Endothelial cell (in vitro differentiated cells): ENCODE measurements around the gene DALRD3. TPM values are rescaled to one million over a fixed set of nuclear protein-coding genes. Genes with fewer than 3 reads are reported as not detected.

ENCODE experiments used
- DNase-seq: peaks from one replicate; pipeline ENCODE4 v3.0.0; 2021; ENCODE audit warnings: low spot score
- H3K27ac Mint-ChIP-seq: one replicate; pipeline ENCODE4 v1.8.0; 2021; ENCODE audit warnings: mixed read lengths, inconsistent platforms; ENCODE audit not compliant: unreplicated experiment
- H3K27me3 Mint-ChIP-seq: one replicate; pipeline ENCODE4 v1.8.0; 2021; ENCODE audit warnings: mild to moderate bottlenecking, moderate library complexity, mixed read lengths, inconsistent platforms; ENCODE audit not compliant: unreplicated experiment
- H3K36me3 Mint-ChIP-seq: one replicate; pipeline ENCODE4 v1.8.0; 2021; ENCODE audit warnings: mild to moderate bottlenecking, low read depth, mixed read lengths, inconsistent platforms; ENCODE audit not compliant: unreplicated experiment
- H3K4me1 Mint-ChIP-seq: one replicate; pipeline ENCODE4 v1.8.0; 2021; ENCODE audit warnings: mild to moderate bottlenecking, mixed read lengths, inconsistent platforms; ENCODE audit not compliant: unreplicated experiment
- H3K4me3 Mint-ChIP-seq: one replicate; pipeline ENCODE4 v1.8.0; 2021; ENCODE audit warnings: mild to moderate bottlenecking, mixed read lengths, inconsistent platforms; ENCODE audit not compliant: unreplicated experiment
- H3K9me3 Mint-ChIP-seq: one replicate; pipeline ENCODE4 v1.8.0; 2021; ENCODE audit warnings: mixed read lengths, inconsistent platforms; ENCODE audit not compliant: unreplicated experiment
- CTCF ChIP-seq: fragments of 200-600 bp; sonication (generic); IDR thresholded peaks from one replicate; pipeline ENCODE4 v1.5.0; 2021; ENCODE audit warnings: antibody characterized with exemption; ENCODE audit not compliant: unreplicated experiment
- total RNA-seq: library from RNA; stranded (reverse); fragmentation: NEBNext Ultra II Directional; extraction: Animal tissue kit (Norgen Biotek cat#: 25700); gene quantifications from one replicate; pipeline ENCODE4 v1.2.1, GENCODE V29; 2021; ENCODE audit not compliant: unreplicated experiment

The DALRD3 gene
- total RNA-seq, 1 donor from 2014 or later: 27.8 TPM

GRCh38 chr3:48979451-48979850 lies 38.9 kb downstream of the DALRD3 start:
- Mint-ChIP-seq H3K4me3 (no peak overlapping the region), H3K4me1 (peaks cover 2% of the 10 kb centered on the region), H3K36me3 (peaks cover 34% of the 10 kb centered on the region), H3K9me3 (no peaks in the 10 kb centered on the region), H3K27ac (no peak overlapping the region), H3K27me3 (peaks cover 2% of the 10 kb centered on the region)
- no peak for DNase-seq
- TF ChIP-seq CTCF: no peak

- no peak for TF ChIP-seq CTCF
- Mint-ChIP-seq H3K4me1 (no peaks in the 10 kb centered on the region), H3K27ac (no peak overlapping the region), H3K27me3 (peaks cover 2% of the 10 kb centered on the region), H3K4me3 (no peak overlapping the region), H3K9me3 (no peaks in the 10 kb centered on the region), H3K36me3 (peaks cover 31% of the 10 kb centered on the region)
- no peak for DNase-seq
Measured at GRCh38 chr3:48974076-48974864, 44.1 kb downstream of the DALRD3 start.

GRCh38 chr3:48970586-48970985 lies 47.8 kb downstream of the DALRD3 start:
- Mint-ChIP-seq H3K4me1 (no peaks in the 10 kb centered on the region), H3K27ac (no peak overlapping the region), H3K27me3 (peaks cover 2% of the 10 kb centered on the region), H3K4me3 (no peak overlapping the region), H3K36me3 (peaks cover 31% of the 10 kb centered on the region), H3K9me3 (no peaks in the 10 kb centered on the region)
- TF ChIP-seq CTCF: no peak
- DNase-seq: no peak

DNA sequence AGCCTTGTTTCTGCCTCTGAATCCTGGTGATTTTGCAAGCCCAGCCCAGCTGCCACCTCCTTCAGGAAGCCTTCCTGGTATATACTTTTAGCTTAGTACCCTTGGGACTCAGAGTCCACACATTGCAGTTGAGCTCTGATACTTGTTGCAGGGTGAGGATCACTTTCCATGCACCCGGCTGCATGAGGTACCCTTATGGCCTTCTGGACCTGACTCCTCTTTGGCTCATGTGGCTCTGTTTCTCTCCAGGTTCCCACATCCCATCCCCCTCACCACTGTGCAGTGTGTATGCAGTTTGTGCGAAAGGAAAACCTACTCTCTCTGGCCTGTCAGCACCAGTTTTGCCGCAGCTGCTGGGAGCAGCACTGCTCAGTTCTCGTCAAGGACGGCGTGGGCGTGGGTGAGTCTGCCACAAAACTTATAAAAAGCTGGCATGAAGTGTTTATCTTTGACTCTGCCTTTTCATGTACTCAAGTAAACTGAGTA lies 51.5 kb downstream of the DALRD3 start:
- peaks cover 9% of the 10 kb centered on the region for H3K4me1 Mint-ChIP-seq
- H3K27me3 Mint-ChIP-seq: peaks cover 2% of the 10 kb centered on the region
- no peak for DNase-seq
- no peak for TF ChIP-seq CTCF
- H3K4me3 Mint-ChIP-seq: no peak overlapping the region
- H3K36me3 Mint-ChIP-seq: peaks cover 22% of the 10 kb centered on the region
- H3K9me3 Mint-ChIP-seq: no peaks in the 10 kb centered on the region
- H3K27ac Mint-ChIP-seq: no peak overlapping the region

- no peak overlapping the region for H3K27ac Mint-ChIP-seq
- H3K9me3 Mint-ChIP-seq: no peaks in the 10 kb centered on the region
- DNase-seq: no peak
- peaks cover 17% of the 10 kb centered on the region for H3K36me3 Mint-ChIP-seq
- no peak overlapping the region for H3K4me3 Mint-ChIP-seq
- peaks cover 2% of the 10 kb centered on the region for H3K27me3 Mint-ChIP-seq
- H3K4me1 Mint-ChIP-seq: peaks cover 9% of the 10 kb centered on the region
- no peak for TF ChIP-seq CTCF
Measured at GRCh38 chr3:48966367-48966766, 52.0 kb downstream of the DALRD3 start.
